Measurements from ENCODE around the gene MRPL37.

The MRPL37 gene

DNA sequence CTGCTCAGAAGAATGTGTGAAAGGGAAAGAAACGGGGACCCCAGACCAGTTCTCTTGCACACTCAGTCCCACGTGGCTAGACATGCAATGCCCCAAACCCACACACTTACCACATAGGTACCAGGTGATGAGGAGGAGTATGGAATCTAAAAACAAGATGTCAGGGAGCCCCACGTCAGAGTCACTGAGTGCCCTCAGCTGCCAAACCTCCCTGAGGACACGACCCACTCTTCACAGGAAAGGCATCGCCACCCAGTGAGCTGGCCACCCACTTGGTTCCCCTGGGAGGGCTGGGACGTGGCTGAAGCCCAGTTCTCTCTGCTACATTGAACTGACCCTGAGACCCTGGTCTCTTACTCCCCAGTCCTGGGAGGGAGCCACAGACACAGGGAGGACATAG lies 41.4 kb downstream of the MRPL37 start:
- no peak for DNase-seq

DNA sequence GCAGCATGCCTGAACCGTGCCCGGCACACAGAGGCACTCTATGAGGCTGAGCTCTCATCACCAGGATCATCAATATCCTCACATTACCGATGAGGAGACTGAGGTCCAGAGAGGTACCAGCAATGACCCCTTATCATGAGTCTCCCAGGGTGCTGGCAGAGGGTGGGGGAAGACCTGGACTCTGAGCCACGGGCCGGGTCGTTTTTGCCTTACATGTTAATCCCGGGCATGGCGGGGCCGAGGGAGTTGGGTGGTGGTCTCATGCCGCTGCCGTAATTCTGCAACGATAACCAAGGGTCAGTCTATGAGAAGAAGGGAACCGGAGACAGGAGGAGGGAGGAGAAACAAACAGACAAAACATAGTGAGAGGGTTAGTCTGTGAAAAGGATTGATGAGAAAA lies 43.1 kb downstream of the MRPL37 start:
- no peak for DNase-seq

DNA sequence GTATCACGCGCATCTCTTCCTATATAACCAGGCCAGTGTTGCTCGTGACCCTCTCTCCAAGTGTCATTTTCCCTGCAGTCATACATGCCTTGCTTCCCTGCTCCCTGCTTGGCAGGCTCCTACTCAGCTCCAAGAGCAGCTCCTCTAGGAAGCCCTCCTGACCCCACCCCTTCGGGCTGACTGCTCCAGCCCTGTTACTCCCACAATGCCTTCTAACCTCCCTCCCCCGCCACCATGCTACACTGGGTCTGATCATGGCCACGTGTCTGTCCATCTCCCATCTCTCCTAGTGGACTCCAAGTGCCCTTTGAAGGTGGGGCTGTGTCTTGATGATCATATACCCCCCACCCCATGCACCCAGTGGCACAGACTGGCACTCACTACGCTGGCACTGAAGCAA lies 44.7 kb downstream of the MRPL37 start:
- no peak for DNase-seq

DNA sequence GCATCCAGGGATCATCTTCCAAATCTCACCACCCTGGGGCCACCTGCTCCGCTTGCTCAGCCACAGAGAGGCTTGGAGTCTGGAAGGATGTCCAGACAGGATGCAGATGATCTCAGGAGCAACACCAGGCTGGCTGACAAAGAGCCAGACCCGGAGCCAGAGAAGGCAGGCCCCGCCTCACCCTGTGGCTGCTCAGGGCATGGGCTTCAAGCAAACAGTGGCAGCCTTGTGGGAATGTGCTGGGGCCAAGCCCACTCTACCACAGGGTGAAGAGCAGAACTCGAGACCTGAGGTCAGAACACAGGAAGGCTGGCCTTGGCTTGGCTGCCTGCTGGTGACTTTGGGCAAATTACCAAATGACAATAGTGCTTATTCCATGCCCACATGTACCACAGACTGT lies 45.5 kb downstream of the MRPL37 start:
- no peak for DNase-seq

DNA sequence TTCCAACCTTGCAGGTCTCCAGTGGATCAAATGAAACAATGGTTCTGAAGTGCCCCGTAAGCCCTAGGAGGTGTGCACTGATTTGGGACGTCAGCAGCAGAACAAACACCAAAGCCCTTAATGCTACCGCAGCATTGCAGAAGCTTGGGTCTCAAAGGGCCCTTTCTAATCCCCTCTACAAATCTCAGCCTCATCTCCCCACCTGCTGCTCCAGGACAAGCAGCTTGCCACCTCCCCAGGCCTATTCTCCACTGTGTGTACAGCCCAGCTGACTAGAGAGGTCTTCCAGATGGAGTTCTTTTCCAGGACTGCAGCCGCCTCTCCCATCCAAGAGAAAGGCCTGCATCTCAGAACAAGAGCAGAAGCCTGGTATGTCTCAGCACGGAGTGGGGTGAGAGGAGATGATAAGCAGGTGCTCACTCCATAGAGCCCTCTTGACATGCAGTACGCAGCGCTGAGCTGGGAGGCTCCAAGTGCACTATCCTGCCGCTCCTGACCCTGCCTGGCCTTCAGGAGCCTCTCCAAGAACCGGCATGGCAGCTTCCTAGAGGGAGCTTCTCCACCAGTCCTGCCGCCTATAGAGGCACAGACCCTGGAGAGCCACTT lies 46.3 kb downstream of the MRPL37 start:
- DNase-seq = no peak

DNA sequence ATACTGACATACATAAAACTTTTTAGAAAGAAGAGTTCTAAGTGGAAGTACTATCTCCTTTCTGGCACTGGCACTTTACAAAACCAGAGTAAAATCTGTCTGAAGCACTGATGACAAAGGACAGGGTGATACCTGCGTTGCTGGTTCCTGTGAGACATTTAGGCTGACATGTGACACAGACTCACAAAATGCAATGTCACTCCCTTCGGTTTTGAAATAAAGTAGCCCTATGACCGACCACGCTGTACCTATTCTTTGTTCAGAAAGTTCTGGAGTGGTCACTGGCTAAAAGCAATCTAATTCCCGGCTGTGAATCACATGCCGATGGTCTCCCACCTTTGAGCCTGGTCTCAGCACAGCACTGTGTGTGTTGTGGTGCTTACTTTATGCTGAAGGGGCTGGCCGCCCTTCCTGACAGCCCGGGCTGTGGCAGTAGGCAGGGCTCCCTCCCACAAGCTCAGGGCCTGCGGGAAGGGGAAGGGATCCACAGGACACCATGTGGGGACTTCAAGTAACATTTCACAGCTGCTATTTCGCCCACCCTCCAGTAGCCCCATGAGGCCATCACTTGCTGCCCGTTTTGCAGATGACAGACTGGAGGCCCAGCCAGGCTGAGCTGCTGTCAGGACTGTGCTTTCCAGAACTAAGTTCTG lies 48.0 kb downstream of the MRPL37 start:
- no peak for DNase-seq

DNA sequence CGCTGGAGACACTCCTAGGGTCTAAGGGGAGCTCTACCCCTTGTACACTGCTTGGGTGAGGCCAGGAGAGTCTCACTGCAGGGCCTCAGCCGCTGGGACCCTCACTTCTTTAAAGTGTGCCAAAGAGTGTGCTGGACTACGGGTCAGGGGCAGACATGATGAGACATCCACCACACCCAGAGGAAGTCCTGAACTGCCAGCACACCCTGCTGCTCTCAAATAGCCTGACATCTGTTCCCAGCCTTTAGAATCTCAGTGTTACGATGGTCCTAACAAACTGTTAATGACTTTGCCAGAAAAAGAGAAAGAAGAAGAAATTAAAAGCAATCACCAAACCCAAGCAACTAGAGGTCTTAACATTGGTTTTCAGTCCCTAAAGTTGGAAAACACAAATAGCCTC lies 49.0 kb downstream of the MRPL37 start:
- no peak for DNase-seq

DNA sequence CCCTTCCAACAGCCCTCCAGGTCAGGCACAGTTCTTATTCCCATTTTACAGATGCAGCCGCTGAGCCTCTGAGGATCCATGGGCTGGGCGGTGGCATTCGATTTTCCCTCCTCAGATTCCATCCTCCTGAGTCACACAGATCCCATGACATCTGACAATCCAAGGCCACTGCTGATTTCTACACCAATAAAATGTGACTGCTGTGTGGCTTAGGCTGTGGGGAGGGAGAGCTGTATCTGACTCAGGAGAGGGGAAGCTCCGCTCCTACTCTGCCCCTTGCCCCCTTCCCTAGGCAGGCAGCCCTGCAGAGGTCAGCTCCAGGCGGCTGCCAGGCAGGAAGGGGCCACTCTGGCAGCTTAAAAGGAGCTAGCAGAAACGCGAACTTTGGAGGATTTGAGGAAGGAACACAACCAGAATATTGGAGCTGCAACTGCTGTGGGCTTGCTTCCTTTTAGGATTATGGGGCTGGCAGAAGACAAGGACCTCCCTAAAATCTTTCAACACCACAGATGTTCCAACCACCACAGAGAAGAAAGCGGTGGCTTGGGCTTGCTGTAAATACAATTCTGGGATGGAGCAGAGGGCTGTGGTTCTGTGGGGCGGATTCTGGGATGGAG lies 50.0 kb downstream of the MRPL37 start:
- peak; percentile 40 for DNase-seq

DNA sequence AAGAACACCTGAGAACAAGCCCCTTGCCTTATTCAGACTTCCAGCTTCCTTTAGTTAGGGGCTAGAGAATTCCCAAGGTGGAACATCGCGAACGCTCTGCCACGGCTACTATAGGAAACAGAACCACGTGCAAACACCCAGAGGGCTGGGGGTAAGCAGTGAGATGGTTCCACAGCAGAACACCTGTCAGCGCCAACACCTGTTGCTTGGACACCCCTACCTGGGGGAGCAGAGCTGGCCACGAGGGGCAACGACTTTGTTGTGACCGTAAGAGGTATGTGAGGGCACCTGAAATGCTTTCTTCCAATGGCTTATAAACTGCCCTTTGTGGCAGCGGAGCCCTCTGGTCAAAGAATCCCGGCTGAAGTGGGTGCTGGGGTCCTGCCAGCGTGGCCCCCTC lies 50.7 kb downstream of the MRPL37 start:
- no peak for DNase-seq

DNA sequence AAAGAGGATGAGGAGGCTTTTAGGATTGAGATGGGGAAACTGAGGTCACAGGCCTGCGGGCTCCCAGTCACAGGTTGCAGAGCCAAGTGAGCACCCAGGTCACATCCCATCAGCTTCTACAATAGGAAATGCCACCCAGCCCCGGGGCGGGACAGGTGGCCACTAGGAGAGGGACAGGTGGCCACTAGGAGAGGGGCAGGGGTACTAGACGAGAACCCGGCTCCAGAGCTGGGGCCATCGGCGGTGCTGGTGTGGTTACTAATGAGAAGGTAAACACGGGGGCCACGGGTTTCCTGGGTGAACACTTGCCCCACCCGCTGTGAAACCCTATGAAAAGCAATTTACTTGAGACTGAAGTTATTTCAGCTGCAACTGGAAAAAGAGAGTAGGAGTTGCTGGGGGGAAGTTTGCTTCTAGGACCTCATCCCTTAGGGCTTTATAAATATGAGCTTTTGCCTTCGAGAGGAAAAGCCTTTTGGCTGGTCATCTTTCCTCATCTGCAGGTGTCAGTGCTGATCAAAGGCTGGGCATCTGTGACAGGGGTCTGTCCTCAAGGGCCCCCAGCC lies 52.5 kb downstream of the MRPL37 start:
- no peak for DNase-seq

DNA sequence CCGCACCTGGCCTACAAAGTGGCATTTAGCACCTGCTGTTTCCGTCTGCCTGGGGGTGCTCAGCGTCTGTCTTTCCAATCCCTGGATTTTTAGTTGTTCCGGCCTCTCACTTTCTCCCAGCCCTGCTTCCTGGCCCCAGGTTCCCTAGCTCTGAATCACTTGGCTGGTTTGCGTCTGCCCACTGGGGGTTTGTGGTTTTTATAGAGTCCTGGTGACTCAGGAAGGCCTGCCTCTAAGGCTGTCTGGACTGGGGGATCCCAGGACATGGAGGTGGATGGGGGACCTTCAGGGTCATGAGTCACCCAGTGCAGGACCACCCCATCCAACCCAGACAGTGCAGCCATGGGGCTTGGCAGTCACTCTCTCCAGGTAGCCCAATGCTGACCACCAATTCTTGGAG lies 53.5 kb downstream of the MRPL37 start:
- DNase-seq = no peak

DNA sequence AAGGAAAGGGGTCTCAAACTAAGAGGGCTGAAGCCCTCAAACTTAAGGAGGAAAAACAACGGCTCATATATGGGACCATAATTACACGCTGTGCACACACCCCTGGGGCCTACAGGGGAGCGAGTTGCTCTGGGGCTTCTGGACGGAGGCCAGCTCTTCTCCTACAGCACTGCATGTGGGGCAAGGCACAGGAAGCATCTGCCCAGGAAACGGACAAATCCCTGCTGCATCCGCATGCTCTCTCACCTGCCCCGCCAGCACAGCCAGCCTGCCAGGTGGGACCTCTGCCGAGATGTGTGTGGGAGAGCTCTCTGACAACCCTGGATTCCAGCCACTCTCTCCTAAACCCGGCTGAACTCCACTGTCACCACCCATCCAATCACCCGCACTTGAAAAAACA lies 54.1 kb downstream of the MRPL37 start:
- no peak for DNase-seq

DNA sequence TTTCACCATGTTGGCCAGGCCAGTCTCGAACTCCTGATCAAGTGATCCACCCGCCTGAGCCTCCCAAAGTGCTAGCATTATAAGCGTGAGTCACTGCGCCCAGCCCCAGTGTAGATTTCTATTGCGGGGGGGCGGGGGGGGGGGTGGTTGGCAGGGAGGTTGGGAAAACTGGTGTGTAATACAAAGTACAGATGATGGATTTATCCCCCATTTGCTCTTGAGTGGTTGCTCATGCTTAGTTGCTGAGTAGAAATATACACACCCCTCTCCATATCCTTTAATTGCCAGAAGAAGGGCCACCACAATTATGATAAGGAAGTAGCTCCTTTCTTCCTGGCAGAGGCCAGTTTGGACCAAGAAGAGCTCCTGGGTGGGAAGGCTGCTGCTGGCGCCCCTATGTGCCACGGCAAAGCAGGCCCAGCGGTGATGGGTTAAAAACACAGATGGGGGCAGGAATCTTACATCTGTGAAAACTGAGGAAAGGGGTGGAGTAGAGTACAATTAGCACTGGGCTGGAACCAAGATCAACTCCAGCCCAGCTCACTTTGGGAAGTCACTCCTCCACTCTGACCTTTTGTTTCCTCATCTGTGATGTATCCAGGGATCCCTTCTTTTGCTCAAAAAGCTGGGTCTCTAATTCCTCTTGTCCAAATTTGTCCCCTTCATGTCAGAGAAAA lies 55.2 kb downstream of the MRPL37 start:
- DNase-seq = no peak

DNA sequence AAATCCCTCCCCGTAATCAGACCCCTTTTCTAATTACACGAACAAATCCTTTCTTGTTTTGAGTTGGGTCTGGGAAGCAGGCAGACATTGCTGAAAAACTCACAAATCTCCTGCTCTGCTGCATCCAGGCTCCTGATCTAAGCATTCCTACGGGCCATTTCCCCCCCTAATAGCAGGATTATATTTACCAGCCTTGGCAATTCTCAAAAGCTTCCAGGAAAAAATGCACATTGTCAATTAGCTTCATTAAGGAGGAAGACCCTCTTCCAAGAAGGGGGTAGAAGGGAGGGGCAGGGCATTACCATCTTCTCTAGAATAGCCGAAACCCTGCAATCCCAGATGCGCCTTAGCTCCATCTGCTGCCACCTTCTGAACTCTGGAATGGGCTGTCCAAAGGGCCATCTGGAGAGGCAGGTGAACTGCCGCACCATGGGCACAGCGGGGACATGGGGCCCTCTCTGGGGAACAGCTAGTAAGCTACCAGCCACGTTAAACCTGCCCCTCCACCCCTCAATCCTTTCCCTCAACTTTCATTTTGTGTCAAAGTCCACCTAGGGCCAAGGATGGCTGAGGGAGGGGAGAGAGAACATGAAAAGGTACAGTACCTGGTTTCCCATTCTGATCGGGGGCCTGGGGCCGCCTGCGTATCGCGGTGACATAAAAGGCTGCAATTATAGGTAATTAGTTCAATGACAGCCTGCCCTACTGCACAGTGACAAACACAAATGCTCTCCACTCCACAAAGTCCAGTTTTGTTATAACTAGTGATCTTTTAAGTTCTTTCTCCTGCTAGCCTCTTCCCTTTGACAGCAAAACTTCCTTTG lies 56.8 kb downstream of the MRPL37 start:
- DNase-seq = no peak

DNA sequence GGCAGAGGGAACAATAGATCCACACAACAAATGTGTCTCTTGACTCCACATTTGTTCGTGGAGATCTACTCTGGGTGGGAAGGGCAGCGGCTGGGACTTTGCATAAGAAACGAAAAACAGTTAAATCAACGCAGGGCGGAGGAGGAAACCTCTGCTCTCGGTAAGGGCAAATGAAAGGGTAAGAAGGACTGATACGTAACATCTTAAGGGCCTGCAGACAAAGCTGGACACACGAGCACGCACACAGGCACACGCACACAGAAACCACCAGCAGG lies 57.3 kb downstream of the MRPL37 start:
- DNase-seq = no peak

DNA sequence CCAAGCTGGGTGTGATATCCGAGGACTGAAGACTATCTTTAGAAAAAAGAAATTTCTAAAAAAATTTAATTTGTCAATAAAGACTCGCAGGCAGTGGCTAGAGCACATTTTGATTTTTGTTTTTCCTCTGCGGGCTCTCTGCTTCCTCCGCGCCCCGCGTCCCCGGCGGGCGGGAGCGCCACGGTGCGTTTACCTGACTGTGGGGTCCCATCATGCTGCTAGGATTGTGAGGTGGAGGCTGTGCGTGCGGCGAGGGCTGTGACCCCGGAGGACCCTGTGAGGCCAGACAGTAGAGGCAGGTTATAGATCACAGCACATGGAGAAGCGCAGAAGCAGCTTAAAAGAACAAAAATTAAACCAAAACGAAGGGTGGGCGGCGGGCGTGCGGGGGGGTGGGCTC lies 57.9 kb downstream of the MRPL37 start:
- DNase-seq = no peak

DNA sequence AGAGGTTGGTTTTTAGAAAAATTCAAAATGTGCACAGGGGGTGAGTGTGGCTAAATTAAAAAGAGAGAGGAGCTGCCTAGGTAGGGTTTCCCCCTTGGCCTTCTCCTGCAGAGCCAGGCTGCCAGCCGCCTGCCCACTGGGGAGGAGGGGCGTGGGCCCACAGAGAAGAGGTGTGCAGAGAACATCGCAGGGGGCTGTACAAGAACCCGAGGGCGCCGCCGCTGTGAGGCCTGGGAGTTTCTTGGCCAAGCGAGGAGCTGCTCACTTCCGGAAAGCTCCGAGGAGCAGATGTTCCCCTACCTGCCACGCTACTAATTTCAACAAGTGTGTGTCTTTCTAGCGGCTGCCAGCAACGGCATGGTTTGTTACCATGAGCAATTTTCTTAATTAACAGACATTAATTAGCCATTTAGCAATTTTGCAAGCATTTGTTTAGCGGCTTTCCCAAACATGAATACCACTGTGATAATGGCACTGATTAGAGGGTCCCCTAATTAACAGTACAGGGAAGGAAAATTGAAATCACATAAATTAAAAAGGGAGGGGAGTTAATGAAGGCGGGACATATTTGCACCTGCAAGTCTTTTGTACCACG lies 59.7 kb downstream of the MRPL37 start:
- peak; percentile 56 for DNase-seq

DNA sequence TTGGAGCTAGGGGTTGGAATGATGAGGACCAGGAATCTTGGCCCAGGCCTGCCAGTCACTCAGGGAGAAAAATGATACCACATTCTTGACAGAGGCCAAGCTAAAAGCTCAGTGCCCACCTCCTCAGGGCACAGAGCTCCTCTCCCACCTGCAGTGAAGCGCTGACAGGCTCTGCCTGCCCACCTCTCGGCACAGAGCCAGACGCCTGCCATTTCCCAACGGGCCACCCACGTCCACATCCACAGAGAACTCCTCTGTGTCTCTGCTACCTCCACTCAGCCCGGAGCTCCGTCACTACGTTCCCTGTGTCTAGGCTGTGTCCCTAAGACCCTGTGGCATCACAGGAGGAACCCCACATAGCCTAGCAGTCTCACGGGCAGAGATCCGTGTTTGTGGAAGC lies 60.8 kb downstream of the MRPL37 start:
- no peak for DNase-seq

DNA sequence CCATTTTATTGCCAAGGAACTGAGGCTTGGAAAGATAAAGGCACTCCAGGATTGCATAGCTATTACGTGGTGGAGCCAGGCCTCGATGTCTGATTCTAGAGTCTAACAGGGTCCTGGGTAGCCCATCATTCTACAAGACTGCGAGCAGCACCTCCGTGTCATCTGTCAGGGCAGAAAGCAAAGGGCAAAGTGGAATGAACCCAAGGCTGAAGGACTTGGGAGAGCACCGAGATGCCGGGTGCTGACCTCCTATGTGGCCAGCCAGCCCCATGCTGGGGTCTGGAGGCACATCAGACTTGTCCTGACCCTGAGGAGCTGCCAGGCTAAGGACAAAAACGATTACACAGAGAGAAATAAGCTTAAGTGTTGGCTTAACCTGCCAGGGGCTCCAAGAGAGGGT lies 62.3 kb downstream of the MRPL37 start:
- DNase-seq = no peak

DNA sequence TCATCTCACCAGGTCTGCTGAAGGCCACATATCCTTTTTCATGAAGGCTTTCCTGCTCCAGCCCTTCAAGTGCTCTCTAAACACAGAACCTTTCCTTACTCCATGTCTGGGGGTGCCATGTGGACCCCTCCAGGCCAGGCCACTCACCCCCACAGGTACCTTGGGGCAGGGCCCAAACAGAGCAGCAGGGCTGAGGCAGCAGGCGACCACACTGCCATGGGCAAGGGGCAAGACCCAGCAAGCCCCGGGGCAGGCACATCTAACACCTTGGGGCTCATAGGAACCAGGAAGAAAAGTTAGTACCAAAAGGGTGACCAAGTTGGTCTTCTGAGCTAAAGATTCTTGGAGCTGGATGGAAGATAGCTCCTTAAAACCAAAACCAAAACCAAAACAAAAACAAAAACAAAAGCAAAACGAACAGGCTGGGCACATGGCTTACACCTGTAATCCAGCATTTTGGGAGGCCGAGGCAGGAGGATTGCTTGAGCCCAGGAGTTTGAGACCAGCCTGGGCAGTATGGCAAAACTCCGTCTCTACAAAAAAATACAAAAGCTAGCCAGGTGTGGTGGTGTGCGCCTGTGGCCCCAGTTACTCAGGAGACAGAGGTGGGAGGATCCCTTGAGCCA lies 63.7 kb downstream of the MRPL37 start:
- DNase-seq = no peak

DNA sequence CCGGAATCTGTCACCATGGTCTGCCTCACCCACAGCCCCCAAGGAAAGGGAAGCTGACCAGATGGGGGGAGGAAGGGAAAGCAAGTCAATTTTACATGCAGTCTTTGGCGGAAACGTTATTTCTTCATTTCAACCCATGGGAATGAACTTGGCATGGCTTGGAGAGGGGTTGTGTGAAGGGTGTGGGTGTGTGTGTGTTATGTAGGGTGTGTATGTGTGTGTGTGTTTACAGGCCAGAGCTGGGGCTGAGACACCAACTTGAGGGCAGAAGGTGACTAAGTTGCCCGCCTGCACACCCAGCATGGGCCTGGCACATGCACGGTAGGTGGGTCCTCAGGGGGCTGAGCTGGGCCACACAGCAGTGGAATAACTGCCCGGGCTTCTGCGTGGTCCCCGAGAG lies 65.2 kb downstream of the MRPL37 start:
- no peak for DNase-seq

DNA sequence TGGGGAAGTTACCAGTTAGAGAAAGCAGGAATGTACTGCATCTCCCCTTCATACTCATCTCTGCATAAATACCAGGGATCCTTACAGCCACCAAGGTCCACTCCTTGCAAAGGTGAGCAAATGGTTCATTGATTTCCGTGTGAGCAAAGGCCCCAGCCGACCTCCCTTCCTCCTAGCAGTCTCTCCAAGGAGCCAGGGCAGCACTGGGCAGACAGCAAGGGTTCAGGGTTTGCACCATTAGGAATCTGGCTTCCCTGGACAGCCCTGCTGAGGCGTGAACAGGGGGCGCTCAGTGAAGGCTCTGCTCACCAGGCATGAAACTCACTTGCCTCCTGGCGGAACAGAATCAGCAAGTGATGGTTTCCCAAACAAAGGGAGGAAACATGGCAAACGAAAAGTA lies 65.7 kb downstream of the MRPL37 start:
- no peak for DNase-seq
